CD4-positive, alpha-beta T cell (primary cell): ENCODE results near the gene SLC35B1. TPM values are rescaled to one million over a fixed set of nuclear protein-coding genes. Genes with fewer than 3 reads are reported as not detected.
"Not testable (repeated sequence)": the region's sequence is repeated elsewhere in the genome, so short reads cannot be mapped to it uniquely, and the experiment has no call there.

Experiments used
- ATAC-seq: fragments of 200-7000 bp; cut with Tn5 transposase; one replicate; pipeline ENCODE4 v1.10.0; 2022; ENCODE audit warnings: mild to moderate bottlenecking; ENCODE audit not compliant: poor library complexity
- CTCF ChIA-PET: fragments of 350-600 bp; sonication (Branson Sonifier 250); formaldehyde crosslinking; loops from one replicate; lab custom pipeline; 2021; ENCODE audit warnings: antibody characterized with exemption, inconsistent platforms; lab: Charles Lee
- POLR2A ChIA-PET: fragments of 350-600 bp; sonication (Branson Sonifier 250); formaldehyde crosslinking; loops from one replicate; lab custom pipeline; 2021; ENCODE audit warnings: antibody characterized with exemption, inconsistent platforms; lab: Charles Lee
- DNase-seq, 14 experiments: peaks; one replicate each; pipeline ENCODE4 v3.0.0-alpha.2; 2013 to 2020; ENCODE audit warnings: mixed read lengths in 2 of 14
- H3K27ac ChIP-seq, 2 donors: one replicate each; pipeline versions ENCODE4 v1.5.1 to v1.7.0; 2013; ENCODE audit warnings: low read length in 2 of 2, low read depth in 1 of 2, mild to moderate bottlenecking in 1 of 2
- H3K27me3 ChIP-seq, 2 experiments: 1 replicate in 1 of 2; 2 replicates in 1 of 2; pipeline versions ENCODE4 v1.6.1 to v1.7.0; 2013; ENCODE audit warnings: low read length in 2 of 2, control low read depth in 1 of 2, mild to moderate bottlenecking in 1 of 2, moderate library complexity in 1 of 2; ENCODE audit not compliant: insufficient read depth in 2 of 2, control insufficient read depth in 1 of 2
- H3K36me3 ChIP-seq: one replicate; pipeline ENCODE4 v1.6.1; 2013; ENCODE audit warnings: low read length, control low read depth; ENCODE audit not compliant: insufficient read depth
- H3K4me1 ChIP-seq: one replicate; pipeline ENCODE4 v1.6.1; 2013; ENCODE audit warnings: low read length, control low read depth; ENCODE audit not compliant: insufficient read depth
- H3K4me3 ChIP-seq: one replicate; pipeline ENCODE4 v1.5.1; 2013; ENCODE audit warnings: mild to moderate bottlenecking, low read length, moderate library complexity
- H3K9me3 ChIP-seq, 2 experiments: 1 replicate in 1 of 2; 2 replicates in 1 of 2; pipeline versions ENCODE4 v1.6.1 to v1.7.0; 2013; ENCODE audit warnings: low read length in 2 of 2, mild to moderate bottlenecking in 2 of 2, control low read depth in 1 of 2, moderate library complexity in 1 of 2; ENCODE audit not compliant: control insufficient read depth in 1 of 2, insufficient read depth in 1 of 2
- H3K27ac Mint-ChIP-seq: one replicate; pipeline ENCODE4 v1.8.0; 2020; ENCODE audit warnings: mixed read lengths
- H3K27me3 Mint-ChIP-seq: one replicate; pipeline ENCODE4 v1.8.0; 2021; ENCODE audit warnings: mixed read lengths
- H3K36me3 Mint-ChIP-seq: one replicate; pipeline ENCODE4 v1.8.0; 2021; ENCODE audit warnings: low read depth, mixed read lengths
- H3K4me1 Mint-ChIP-seq: one replicate; pipeline ENCODE4 v1.8.0; 2021; ENCODE audit warnings: low read depth, mixed read lengths
- H3K4me3 Mint-ChIP-seq: one replicate; pipeline ENCODE4 v1.8.0; 2020; ENCODE audit warnings: mild to moderate bottlenecking, mixed read lengths
- H3K9me3 Mint-ChIP-seq: one replicate; pipeline ENCODE4 v1.8.0; 2020; ENCODE audit warnings: mixed read lengths
- intact Hi-C, 2 experiments: fragments of 100-400 bp; cut with DNase I in 1 of 2; cut with micrococcal nuclease in 1 of 2; formaldehyde crosslinking; loops; one replicate each; pipeline versions ENCODE4 v1.15.1 to v1.9.0; 2023 to 2025; cut with DNase I, micrococcal nuclease
- total RNA-seq, 174 experiments: library from RNA in 2 of 174; stranded (reverse) in 2 of 174; gene quantifications; one replicate each; pipeline ENCODE4 v1.2.3 and lab custom pipeline; 2021 to 2026
- TF ChIP-seq, protein P1 (sequence below): fragments of 200-600 bp; IDR thresholded peaks from one replicate; pipeline ENCODE4 v1.8.0; 2022; ENCODE audit warnings: antibody characterized with exemption, mild to moderate bottlenecking

The SLC35B1 gene
- total RNA-seq, 2 experiments from 2014 or later = 44.0 to 46.8 TPM

DNA sequence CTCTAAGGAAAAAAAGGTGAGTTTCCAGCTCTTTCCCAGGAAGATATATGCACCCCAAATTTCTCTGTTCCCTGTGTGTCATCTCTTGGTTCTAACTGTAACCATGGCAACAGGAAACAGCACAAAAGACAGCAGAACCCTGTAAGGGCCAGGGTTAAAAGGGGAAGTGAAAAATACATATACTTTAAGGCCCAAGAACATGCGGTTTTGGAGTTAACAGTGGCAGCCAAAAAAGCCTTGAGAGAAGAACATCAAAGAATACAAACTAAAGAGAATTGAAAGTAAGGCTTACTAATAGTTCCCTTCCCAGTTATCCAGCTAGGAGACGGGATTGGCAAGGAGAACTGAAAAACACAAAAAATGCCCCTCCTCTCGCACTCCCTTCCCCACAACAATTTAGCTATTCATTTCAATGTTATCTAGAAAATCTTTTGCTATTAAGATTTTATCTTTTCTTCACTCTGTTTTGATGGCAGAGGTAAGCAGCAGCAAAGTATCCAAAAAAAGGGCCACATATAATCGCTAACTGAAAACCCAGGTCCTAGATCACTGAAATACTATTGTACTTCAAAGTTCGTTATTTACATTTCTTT, 31.4 kb downstream of the SLC35B1 start:
- peaks cover 5% of the 10 kb centered on the region for H3K27me3 Mint-ChIP-seq
- H3K27me3 ChIP-seq = no peaks in the 10 kb centered on the region
- no peaks in the 10 kb centered on the region for H3K9me3 ChIP-seq
- intact Hi-C loops = loop anchor here in 1 of 2 experiments (5.0 kb wide), 1 partner anchor 34 kb away; no protein-coding TSS in a partner anchor
- ChIA-PET CTCF (interaction anchor here (0.7 to 1.3 kb wide), 3 partner anchors 19 to 106 kb away, joined by 3 to 9 read pairs (median 4); no protein-coding TSS in a partner anchor), POLR2A (interaction anchor here (1.0 to 1.5 kb wide), 3 partner anchors 12 to 19 kb away, joined by 3 to 8 read pairs (median 3); no protein-coding TSS in a partner anchor)
- peaks cover 15% of the 10 kb centered on the region for H3K36me3 ChIP-seq
- DNase-seq = peak in 6 of 14 experiments; percentile 22 to 91 (median 61)
- H3K4me1 ChIP-seq = peaks cover 35% of the 10 kb centered on the region
- H3K4me3 Mint-ChIP-seq = peak overlapping the region; percentile 98
- peaks cover 65% of the 10 kb centered on the region for H3K4me1 Mint-ChIP-seq
- H3K27ac ChIP-seq = peak overlapping the region; percentile 98 to 99
- H3K9me3 Mint-ChIP-seq = no peaks in the 10 kb centered on the region
- peak; percentile 37 for ATAC-seq
- H3K4me3 ChIP-seq = peak overlapping the region; percentile 86
- peaks cover 57% of the 10 kb centered on the region for H3K36me3 Mint-ChIP-seq
- TF ChIP-seq, protein P1, sequence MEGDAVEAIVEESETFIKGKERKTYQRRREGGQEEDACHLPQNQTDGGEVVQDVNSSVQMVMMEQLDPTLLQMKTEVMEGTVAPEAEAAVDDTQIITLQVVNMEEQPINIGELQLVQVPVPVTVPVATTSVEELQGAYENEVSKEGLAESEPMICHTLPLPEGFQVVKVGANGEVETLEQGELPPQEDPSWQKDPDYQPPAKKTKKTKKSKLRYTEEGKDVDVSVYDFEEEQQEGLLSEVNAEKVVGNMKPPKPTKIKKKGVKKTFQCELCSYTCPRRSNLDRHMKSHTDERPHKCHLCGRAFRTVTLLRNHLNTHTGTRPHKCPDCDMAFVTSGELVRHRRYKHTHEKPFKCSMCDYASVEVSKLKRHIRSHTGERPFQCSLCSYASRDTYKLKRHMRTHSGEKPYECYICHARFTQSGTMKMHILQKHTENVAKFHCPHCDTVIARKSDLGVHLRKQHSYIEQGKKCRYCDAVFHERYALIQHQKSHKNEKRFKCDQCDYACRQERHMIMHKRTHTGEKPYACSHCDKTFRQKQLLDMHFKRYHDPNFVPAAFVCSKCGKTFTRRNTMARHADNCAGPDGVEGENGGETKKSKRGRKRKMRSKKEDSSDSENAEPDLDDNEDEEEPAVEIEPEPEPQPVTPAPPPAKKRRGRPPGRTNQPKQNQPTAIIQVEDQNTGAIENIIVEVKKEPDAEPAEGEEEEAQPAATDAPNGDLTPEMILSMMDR = no peak
- peak overlapping the region; percentile 95 for H3K27ac Mint-ChIP-seq

DNA sequence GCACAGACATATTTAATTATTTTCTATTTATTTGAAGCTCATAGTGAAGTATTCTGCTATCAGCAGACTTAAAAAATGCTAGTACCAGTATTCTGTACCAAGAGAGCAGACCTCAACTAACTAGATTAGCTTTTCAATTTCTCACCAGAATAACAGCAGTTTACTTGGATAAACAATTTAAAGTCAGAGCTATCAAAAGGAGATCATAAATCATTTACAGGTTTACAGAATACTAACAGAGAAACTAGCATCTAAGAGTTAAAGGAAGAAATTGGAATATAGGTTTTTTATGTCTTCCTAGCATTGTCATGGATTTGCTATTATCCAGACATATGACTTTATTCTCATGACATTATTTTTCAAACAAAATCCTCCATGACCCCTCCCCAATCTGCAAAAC, 33.3 kb downstream of the SLC35B1 start:
- DNase-seq (no peak), ATAC-seq (no peak)
- peaks cover 72% of the 10 kb centered on the region for H3K36me3 Mint-ChIP-seq
- Histone ChIP-seq H3K9me3 (no peaks in the 10 kb centered on the region), H3K27me3 (no peaks in the 10 kb centered on the region), H3K4me1 (peaks cover 35% of the 10 kb centered on the region), H3K27ac (peak overlapping the region; percentile 2 to 7), H3K36me3 (peaks cover 17% of the 10 kb centered on the region), H3K4me3 (no peak overlapping the region)
- TF ChIP-seq, protein P1 = no peak
- intact Hi-C loops = loop anchor here in 1 of 2 experiments (5.0 kb wide), 1 partner anchor 47 kb away; no protein-coding TSS in a partner anchor
- H3K9me3 Mint-ChIP-seq = no peaks in the 10 kb centered on the region
- H3K4me1 Mint-ChIP-seq = peaks cover 82% of the 10 kb centered on the region
- H3K27me3 Mint-ChIP-seq = peaks cover 5% of the 10 kb centered on the region
- peak overlapping the region; percentile 95 for H3K27ac Mint-ChIP-seq
- POLR2A ChIA-PET = no interaction called here
- peak overlapping the region; percentile 69 for H3K4me3 Mint-ChIP-seq
- CTCF ChIA-PET = interaction anchor here (0.6 to 1.7 kb wide), 5 partner anchors 12 to 107 kb away, joined by 3 to 5 read pairs (median 3); no protein-coding TSS in a partner anchor

GRCh38 chr17:49673679-49674078, 34.1 kb downstream of the SLC35B1 start:
- peaks cover 72% of the 10 kb centered on the region for H3K36me3 Mint-ChIP-seq
- H3K27me3 Mint-ChIP-seq, DNase-seq, POLR2A ChIA-PET, H3K9me3 Mint-ChIP-seq, ATAC-seq, H3K27ac ChIP-seq, H3K27me3 ChIP-seq, H3K9me3 ChIP-seq, H3K4me3 ChIP-seq, H3K4me3 Mint-ChIP-seq: not testable (repeated sequence)
- Histone ChIP-seq H3K4me1 (peaks cover 35% of the 10 kb centered on the region), H3K36me3 (peaks cover 17% of the 10 kb centered on the region)
- peaks cover 82% of the 10 kb centered on the region for H3K4me1 Mint-ChIP-seq
- CTCF ChIA-PET = interaction anchor here (1.0 to 1.7 kb wide), 3 partner anchors 22 to 106 kb away, joined by 3 to 5 read pairs (median 3); no protein-coding TSS in a partner anchor
- intact Hi-C loops = loop anchor here in 1 of 2 experiments (5.0 kb wide), 1 partner anchor 46 kb away; no protein-coding TSS in a partner anchor
- peak overlapping the region; percentile 95 for H3K27ac Mint-ChIP-seq
